Activated naive CD4-positive, alpha-beta T cell treated with anti-CD3 and anti-CD28 coated beads, Interleukin-2, amount 50 U/mL, for 72 hours (primary cell): Measurements from ENCODE around the gene STAC. TPM values are rescaled to one million over a fixed set of nuclear protein-coding genes. Genes with fewer than 3 reads are reported as not detected.
"Not testable (repeated sequence)": the region's sequence is repeated elsewhere in the genome, so short reads cannot be mapped to it uniquely, and the experiment has no call there.

Experiments used
- ATAC-seq, 2 donors: fragments of 150-1000 bp; cut with Tn5 transposase; 2 replicates each; pipeline ENCODE4 v1.10.0; 2021; ENCODE audit warnings: mild to moderate bottlenecking in 2 of 2, moderate library complexity in 2 of 2
- DNase-seq, 2 donors: peaks; one replicate each; pipeline ENCODE4 v3.0.0; 2021 to 2022; ENCODE audit warnings: low spot score in 2 of 2
- H3K27ac Mint-ChIP-seq, 2 donors: one replicate each; pipeline ENCODE4 v1.8.0; 2022; ENCODE audit warnings: mild to moderate bottlenecking in 2 of 2, mixed read lengths in 2 of 2
- H3K36me3 Mint-ChIP-seq, 2 donors: one replicate each; pipeline ENCODE4 v1.8.0; 2022; ENCODE audit warnings: mixed read lengths in 2 of 2
- H3K9me3 Mint-ChIP-seq, 2 donors: one replicate each; pipeline ENCODE4 v1.8.0; 2022; ENCODE audit warnings: mixed read lengths in 2 of 2
- total RNA-seq, 2 donors: library from RNA; stranded (reverse); gene quantifications; one replicate each; pipeline ENCODE4 v1.2.3, GENCODE V29; 2022

The STAC gene
- total RNA-seq, 2 donors from 2014 or later: not detected

DNA sequence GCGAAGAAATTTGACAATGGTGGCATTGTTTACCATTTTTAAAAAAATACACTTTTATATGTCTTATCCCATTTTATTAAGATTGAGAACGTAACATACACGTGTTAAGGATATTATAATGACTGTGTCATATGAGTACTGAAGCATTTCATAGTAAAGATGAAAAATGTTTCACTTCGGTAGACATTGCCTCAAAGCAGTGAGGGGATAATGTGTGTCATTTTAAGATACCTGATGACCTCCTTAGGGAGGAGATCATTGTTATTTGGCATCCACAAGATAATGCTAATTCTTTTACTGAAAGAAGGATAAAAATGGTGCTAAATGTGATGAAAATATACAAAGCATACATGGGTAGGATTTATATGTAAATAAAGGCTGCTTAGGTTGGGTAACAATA lies 107.3 kb downstream of the STAC start:
- no peak overlapping the region for H3K27ac Mint-ChIP-seq
- ATAC-seq (no peak), DNase-seq (no peak)
- H3K9me3 Mint-ChIP-seq: no peaks in the 10 kb centered on the region
- H3K36me3 Mint-ChIP-seq: no peaks in the 10 kb centered on the region

DNA sequence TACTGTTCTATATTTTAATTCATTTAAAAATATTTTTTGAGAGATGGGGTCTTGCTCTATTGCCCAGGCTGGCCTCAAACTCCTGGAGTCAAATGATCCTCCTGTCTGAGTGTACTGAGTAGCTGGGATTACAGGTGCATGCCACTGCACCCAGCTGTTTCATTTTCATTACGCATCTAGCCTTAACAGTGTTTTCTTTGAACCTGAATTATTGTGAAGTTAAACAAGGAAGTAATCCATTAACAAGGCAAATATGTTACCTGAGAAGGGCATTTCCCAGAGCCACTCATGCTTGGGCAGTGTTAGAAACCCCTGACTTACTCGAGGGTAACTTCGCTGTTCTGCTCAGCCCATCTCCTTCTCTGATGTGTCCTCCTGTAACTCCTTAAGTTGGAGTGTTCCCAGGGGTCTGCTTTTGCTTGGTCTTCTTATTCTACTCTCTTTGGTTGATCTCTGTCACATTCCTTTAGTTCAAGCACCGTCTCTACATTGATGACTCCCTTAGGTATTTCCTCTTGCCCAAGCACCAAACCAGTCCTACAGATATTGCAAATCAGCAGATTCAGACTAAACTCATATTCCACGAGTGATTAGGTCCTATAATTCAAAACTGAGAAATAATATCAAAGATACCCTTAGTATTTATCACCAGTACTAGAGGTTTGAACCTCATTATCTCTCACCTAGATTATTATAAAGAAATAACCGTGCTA lies 107.9 kb downstream of the STAC start:
- Mint-ChIP-seq H3K36me3 (no peaks in the 10 kb centered on the region), H3K27ac (no peak overlapping the region), H3K9me3 (no peaks in the 10 kb centered on the region)
- ATAC-seq (no peak), DNase-seq (no peak)

DNA sequence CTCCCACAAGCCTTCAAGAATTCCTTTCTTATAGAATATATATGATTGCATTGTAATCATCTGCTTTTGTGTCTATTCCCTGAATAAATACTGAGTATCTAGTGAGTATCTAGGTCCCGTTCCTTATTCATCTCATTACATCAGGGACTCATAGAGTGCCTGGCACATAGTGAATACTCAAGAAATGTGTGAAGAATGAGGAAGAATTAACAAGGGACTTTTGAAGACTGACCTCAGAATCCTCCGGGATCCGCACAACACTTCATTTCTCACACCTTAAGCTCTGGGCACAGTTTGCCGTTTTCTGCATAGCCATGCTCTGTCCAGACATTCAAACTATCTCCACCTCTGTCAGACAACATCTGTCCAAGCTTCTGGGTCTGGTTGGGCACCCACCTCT lies 108.8 kb downstream of the STAC start:
- Mint-ChIP-seq H3K27ac (no peak overlapping the region), H3K36me3 (no peaks in the 10 kb centered on the region), H3K9me3 (no peaks in the 10 kb centered on the region)
- DNase-seq (no peak), ATAC-seq (no peak)

DNA sequence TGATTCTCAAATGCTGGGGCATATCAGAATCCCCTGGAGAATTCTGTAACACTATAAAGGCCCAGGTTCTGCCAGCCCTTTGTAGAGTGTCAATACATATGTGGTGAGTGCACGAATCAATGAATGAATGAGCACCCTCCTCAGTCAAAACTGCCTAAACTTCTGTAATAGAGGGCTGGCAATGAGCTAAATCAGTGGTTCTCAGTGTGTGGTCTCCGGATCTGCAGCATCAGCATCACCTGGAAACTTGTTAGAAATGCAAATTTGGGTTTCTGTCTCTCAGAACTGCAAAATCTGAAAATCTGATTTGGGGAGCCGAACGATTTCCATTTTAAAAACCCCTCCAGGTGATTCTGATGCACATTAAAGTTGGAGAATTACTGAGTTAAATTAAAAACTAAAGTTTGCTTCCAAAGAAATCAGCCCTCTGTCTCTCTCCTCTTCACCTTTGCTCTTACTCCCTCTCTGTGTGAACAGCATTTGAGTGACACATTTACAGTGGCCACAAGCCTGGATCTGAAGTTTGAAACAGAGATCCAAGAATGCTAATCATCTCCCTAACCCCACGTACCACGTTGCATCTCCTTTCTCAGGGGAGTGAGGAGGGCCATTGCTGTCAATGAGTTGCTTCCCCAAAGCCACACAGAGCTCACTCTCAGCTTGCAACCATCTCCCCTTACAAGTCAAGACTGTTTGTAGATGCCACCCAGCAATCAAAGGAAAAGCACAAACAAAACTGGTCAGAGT lies 109.5 kb downstream of the STAC start:
- H3K36me3 Mint-ChIP-seq: no peaks in the 10 kb centered on the region

DNA sequence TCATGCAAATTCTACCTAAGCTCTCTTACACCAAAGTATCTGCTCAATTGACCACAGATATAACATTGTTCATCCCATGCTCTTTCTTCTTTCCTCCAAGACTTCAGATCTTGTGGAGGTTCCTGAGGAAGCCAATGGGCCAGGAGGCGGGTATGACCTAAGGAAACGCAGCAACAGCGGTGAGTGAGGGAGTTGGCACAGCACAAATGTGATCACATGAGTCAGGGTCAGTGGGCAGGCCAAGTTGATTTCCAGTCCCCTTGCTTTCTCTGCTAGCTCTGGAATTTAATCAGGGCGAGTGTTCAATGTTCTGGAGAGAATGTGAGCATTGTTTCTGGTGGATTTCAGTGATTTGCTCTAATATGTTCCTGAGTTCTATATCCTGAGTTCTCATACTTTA lies 112.7 kb downstream of the STAC start:
- Mint-ChIP-seq H3K9me3 (no peaks in the 10 kb centered on the region), H3K36me3 (no peaks in the 10 kb centered on the region), H3K27ac (no peak overlapping the region)
- no peak for ATAC-seq
- no peak for DNase-seq

More for the DNA sequence above, 109.5 kb downstream of the STAC start:
- DNase-seq: no peak
- ATAC-seq: no peak
- Mint-ChIP-seq H3K9me3 (no peaks in the 10 kb centered on the region), H3K27ac (no peak overlapping the region)

DNA sequence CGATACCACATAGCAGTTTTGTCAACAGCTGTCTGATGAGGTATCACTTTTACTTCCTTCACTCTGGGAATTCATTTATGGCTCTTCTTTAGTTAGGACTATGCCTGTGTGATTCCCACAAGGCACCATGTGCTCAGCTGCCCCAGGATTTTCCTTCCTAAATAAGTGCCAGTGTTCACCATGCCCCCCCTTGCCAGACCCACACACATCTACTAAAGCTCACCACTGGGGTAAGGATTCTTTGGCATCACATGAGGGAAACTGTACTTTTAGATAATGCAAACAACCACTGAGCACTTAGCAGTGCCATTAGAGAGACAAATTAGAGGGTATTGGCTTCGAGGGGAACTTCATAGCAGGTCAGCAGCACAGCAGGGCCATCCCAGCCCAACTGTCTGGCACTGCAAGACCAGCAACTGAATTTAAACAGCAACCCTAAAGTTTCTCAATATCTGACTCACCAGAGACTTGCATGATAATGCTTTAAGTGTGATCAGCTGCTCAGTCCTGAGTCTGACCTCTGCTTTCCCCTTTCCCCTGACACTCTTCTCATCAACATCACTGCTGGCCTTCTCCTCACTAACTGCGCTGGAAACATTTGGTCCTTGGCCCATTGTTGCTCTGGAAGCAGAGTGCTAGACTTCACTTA lies 114.3 kb downstream of the STAC start:
- no peaks in the 10 kb centered on the region for H3K9me3 Mint-ChIP-seq
- DNase-seq (no peak), ATAC-seq (no peak)
- no peaks in the 10 kb centered on the region for H3K36me3 Mint-ChIP-seq
- no peak overlapping the region for H3K27ac Mint-ChIP-seq

DNA sequence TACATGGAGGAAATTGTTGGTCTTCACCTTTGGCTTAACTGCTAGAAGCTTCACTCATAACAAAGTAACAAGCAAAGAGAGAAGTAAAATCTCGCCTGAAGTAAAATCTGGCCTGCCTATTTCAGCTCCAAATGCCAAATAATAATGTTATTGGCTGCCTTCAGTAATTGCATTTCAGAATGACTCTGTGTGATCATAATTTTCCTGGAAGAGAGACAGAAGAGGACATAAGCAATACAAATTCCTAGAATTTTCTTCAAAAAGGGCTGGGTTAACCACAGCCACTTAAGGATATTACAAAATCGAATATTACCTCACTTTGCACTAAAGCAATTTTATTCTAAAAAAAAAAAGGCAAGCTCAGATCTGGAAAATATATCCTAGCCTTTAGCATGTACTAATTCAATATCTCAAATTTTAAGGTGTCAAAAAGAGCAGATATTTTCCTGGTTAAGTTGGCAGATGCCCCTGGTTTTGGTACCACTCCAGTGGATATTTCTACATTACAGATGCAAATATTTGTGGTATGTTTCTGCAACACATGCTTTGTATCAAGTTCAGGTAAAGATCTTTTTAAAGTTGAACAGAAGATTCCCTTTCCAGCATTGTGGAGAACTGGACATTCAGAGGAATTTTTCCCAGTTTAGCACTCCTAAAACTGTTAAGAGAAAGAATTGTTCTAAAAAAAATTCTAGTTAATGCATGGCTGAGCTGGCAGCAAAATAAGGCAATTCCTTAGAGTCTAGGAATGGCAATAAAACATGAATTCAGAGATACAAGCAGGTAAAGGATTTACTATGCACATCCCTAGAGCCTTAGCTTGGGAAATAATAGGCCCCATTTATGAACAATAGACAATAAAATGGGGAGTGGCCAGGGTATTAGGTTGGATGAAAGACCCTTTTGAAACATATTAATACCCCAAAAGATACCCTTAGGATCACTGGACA lies 116.7 kb downstream of the STAC start:
- ATAC-seq (no peak), DNase-seq (no peak)
- Mint-ChIP-seq H3K36me3 (no peaks in the 10 kb centered on the region), H3K9me3 (no peaks in the 10 kb centered on the region), H3K27ac (no peak overlapping the region)

DNA sequence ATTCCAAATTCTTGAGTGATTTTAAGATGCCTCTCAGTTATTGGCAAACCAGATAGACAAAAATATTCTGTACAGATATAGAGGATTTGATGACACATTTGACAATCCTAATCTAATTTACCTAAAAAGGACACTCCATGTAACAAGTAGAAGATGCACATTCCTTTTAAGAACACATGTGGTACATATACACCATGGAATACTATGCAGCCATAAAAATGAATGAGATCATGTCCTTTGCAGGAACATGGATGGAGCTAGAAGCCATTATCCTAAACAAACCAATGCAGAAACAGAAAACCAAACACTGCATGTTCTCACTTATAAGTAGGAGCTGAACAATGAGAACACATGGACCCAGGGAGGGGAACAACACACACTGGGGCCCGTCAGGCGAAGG lies 119.7 kb downstream of the STAC start:
- not testable (repeated sequence) for H3K27ac Mint-ChIP-seq, H3K9me3 Mint-ChIP-seq, H3K36me3 Mint-ChIP-seq, DNase-seq, ATAC-seq

DNA sequence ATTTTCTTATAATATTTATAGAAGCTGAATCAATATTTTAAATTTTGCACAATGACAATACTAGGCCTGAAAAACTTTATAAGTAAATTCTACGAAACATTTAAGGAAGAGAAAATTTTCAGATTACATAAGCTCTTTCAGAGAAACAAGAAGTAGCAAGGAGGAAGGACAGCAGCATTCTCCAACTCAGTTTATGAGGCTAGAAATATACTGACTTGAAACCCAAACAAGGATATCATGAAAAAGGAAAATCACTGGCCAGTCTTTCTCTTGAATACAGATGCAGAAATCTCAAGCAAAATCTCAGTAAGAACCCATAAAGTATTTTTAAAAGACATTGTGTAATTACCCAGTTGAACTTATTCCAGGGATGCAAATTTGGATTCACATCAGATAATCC lies 121.3 kb downstream of the STAC start:
- no peak for DNase-seq
- H3K27ac Mint-ChIP-seq: no peak overlapping the region
- no peak for ATAC-seq
- H3K36me3 Mint-ChIP-seq: no peaks in the 10 kb centered on the region
- H3K9me3 Mint-ChIP-seq: no peaks in the 10 kb centered on the region

DNA sequence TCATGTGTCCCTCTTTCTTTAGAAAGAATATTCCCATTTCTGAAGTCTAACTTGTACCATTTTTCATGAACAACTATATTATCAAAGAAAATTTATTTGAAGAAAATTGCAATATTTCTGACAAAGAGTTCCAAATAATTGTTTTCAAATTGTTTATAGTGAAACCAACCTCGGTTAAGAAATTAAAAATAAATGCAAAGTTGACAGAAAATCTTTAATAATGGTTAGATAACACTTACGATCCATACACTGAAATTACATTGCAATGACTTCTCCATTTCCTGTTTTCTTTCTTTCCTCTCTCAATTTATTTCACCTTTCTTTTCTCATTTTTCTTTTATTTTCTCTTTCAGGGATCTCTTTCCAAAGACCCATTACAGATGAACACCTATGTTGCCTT lies 125.1 kb downstream of the STAC start:
- peaks cover 7 to 10% of the 10 kb centered on the region in 2 donors for H3K9me3 Mint-ChIP-seq
- H3K27ac Mint-ChIP-seq: no peak overlapping the region
- no peaks in the 10 kb centered on the region for H3K36me3 Mint-ChIP-seq
- DNase-seq (no peak), ATAC-seq (no peak)

DNA sequence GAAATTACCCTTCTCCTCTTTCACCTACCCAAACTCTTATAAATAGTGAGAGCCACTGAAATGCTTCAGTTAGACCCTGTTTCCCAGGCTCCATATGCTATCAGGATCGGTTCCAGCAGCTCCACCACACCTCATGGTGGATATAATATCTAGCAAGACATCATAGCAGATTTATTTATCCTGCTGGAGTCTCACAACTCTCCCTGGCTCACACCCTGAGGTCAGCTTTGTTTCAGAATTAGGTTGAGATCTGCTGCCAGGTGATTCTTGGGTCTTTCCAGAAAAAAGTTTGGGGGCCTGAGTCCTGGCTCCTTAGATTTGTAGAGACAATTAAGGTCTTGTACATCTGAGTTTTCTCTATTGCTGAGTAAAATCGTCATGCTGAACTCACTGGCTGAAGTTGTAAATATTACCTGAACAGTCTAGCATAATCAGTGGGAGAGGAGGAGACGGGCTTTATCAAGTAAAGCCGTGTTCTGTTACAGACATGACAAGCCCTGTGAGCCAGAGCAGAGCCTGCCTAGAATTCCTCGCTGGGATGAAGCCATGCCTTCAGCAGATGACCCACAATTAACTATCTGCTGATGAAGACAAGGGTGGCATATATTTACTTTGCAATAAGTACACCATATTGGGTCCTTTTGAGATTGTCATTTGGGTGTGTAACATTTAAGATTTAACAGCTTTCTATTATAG lies 131.6 kb downstream of the STAC start:
- ATAC-seq: no peak
- Mint-ChIP-seq H3K9me3 (peaks cover 7 to 10% of the 10 kb centered on the region in 2 donors), H3K27ac (no peak overlapping the region), H3K36me3 (no peaks in the 10 kb centered on the region)
- no peak for DNase-seq

DNA sequence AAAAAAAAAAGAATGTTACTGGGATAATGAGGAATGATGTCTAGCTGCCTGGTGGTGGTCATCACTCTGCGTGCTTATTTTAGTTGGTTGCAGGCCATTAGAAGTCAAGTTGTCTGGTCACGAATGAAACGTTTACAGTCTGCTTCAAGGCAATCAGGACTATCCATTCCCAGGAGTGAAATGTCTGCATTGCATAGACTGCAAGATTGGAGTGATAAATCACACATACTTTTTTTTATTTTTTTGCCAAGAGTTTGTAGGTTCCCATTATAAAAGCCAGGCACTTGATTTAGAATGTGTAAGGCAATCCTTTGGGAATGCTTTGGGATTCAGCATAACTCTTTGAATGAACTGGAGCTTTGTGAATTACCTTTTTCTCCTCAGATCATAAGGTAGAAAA lies 132.3 kb downstream of the STAC start:
- no peak for DNase-seq
- no peak for ATAC-seq
- Mint-ChIP-seq H3K9me3 (peaks cover 7 to 10% of the 10 kb centered on the region in 2 donors), H3K36me3 (no peaks in the 10 kb centered on the region), H3K27ac (no peak overlapping the region)

DNA sequence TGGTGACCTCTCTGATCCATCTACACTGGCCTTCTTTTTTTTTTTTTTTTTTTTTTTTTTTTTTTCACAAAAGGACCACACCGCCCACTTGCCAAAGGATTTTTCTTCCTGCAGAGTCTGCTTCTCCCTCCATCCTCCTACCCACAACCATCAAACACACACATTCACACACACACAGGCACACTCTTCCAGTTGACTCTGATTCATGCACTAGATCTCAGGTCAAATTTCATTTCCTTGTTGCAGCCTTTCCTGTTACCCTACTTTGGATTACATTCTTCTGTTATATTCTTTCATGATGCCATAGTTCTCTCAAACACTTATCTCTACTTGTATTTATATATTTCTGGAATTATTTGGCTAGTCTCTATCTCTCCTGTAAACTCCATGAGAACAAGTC lies 133.9 kb downstream of the STAC start:
- ATAC-seq: no peak
- Mint-ChIP-seq H3K36me3 (no peaks in the 10 kb centered on the region), H3K9me3 (peaks cover 0 to 5% of the 10 kb centered on the region in 2 donors), H3K27ac (no peak overlapping the region)
- no peak for DNase-seq

DNA sequence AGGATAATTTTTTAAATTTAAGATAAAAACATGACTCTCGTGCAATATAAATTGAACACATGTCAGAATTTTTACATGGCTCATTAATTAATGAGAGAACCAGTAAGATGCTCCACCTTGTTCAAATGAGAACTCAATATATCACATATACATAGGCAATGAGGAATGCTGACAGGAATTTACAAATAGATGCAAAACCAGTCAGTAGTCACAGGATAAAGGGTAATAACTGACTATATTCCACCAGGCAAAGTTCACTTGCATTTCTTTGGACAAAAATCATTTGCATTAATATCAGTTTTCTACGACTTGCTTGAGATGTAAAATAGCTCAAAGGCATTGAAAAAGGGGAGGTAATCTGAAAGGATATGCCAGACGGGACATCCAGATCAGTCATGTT lies 139.4 kb downstream of the STAC start:
- no peaks in the 10 kb centered on the region for H3K36me3 Mint-ChIP-seq
- DNase-seq (no peak), ATAC-seq (no peak)
- no peak overlapping the region for H3K27ac Mint-ChIP-seq
- H3K9me3 Mint-ChIP-seq: no peaks in the 10 kb centered on the region

DNA sequence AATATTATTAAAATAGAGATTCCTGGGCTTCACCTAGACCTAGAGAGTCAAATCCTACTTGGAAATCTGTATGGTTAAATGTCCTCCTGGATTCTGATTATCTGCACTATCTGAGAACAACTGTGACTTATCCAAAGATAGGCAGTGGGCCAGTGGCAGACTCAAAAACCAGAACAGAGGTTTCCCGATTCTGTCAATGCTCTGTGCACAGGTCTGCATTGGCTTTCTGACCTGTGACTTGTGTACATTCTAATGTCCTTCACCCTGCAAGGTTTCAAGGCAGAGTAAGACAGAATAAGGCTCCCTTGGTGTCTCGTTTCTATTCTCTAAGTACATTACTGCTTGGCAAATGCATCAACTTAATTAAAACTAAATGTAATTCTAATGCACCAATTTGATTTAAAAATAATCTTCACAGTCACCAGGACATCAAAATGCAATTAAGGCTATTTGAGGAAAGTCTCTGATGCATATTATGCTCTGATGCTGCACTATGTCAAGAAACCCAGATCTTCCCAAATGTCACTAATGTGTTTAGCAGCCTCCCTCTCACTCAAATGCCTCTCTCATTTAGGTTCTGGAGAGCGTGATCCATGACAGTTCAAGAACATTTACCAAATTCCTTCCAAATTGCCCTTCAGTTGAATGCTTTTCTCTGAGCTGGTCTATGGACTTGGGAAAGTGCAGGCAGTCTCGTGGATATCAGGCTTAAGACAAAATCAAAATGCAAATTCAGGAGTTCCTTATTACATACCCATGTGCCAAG lies 140.1 kb downstream of the STAC start:
- H3K9me3 Mint-ChIP-seq: no peaks in the 10 kb centered on the region
- DNase-seq (no peak), ATAC-seq (no peak)
- H3K36me3 Mint-ChIP-seq: no peaks in the 10 kb centered on the region
- no peak overlapping the region for H3K27ac Mint-ChIP-seq

DNA sequence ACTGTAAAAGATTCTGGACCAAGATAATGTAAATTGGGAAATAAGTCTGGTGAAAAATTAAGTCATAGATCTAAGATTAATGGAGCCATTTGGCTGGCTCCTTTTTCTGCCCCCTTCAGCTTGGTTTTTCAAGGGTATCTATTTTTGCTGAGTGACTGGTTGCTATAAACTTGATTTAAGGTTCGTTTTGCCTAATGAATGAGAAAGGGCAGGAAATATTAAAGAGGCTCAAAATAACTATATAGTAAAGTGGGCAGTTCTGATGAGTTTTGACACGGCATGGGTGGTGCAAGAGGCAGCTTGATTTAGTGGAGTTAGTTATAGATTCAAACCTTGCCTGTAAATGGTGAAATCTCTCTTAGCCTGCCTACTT lies 140.7 kb downstream of the STAC start:
- ATAC-seq (no peak), DNase-seq (no peak)
- no peak overlapping the region for H3K27ac Mint-ChIP-seq
- no peaks in the 10 kb centered on the region for H3K9me3 Mint-ChIP-seq
- H3K36me3 Mint-ChIP-seq: no peaks in the 10 kb centered on the region
